KBM-7 (cell line): Measurements from ENCODE around the gene RAB11B.
"Not testable (repeated sequence)": the region's sequence is repeated elsewhere in the genome, so short reads cannot be mapped to it uniquely, and the experiment has no call there.

Source experiments
- DNase-seq: peaks from one replicate; pipeline ENCODE4 v3.0.0-alpha.2; 2015
- in situ Hi-C: fragments of 300-500 bp; cut with MboI; formaldehyde crosslinking; loops from 2 replicates; pipeline ENCODE4 v1.14.3; 2020; ENCODE audit warnings: low sequenced_read_pairs, low pct_unique_long_range_greater_than_20kb, mixed read lengths

Gene RAB11B

DNA sequence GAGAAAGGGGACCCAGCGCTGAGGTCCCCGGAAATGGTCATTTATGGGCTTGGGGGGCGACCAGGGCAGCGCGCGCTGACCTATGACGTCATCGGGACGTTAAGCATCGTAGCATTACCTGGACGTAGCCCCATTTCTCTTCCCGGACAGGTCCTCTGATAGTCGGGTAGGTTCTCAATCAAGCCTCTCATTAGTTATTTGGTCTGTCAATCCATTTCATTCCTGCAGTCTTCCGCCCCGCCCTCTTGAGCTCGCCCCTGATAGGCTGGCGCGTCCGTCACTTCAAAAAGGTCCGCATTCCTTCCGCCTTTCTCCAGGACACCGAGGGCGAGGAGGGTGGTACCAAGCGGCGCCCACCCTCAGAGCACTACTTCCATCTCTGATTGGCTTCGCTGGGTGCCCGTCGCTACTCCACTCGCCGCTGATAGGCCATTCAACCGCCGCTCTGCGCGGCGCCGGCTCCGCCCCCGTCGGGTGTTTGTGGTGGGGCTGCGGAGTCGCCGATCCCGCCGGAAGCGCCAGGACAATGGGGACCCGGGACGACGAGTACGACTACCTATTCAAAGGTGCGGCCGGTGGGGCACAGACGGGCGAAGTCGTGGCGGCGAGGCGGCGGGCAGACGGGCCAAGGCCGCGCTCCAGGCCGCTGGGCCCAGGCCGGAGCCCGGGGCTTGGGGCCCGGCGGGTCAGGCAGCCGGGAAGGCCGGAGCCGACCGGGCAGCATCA is at the start of gene RAB11B:
Gene RAB11B (plus strand): TSS at position 470 of the 726 bp plus-strand sequence. CDS start 57 bp downstream, at position 527.
- in situ Hi-C loops: no loop called here
- peak; percentile 100 for DNase-seq

DNA sequence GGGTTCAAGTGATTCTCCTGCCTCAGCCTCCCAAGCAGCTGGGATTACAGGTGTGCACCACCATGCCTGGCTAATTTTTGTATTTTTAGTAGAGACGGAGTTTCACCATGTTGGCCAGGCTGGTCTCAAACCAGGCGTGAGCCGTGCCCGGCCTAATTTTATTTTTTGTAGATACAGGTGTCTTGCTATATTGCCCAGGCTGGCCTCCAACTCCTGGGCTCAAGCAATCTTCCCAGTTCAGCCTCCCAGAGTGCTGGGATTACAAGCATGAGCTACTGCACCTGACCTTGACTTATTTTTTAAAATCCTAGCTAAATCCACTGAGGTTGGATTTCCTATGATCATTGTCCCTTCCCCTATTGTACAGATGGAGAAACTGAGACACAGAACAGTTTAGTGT is 48.7 kb upstream of the RAB11B start:
- DNase-seq, in situ Hi-C loops: not testable (repeated sequence)

DNA sequence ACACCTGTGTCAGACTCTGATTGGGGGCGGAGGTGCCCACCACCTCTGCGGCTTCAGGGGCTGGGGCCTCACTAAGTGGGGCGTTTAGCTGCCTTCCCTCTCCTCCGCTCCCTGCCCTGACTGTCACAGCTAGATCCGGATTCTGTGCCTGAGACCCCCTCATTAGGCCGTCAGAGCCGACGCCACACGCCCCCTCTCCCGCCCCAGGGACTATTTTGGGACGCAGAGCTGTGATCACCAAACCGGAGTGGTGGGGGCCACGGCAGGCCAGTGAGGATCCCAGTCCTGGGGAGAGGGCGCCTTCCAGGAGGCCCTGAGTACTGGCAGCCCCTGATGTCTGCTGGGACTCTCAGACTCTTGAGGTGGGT is 47.9 kb upstream of the RAB11B start:
- DNase-seq: no peak
- in situ Hi-C loops: no loop called here

- peak; percentile 89 for DNase-seq
- in situ Hi-C loops: no loop called here
Observed at GRCh38 chr19:8342684-8343482, 47.3 kb upstream of the RAB11B start, which contains the start of gene KANK3. Gene KANK3, minus strand, starts transcription at chr19:8343262. Its CDS starts 5,434 bp downstream, at chr19:8337828.

DNA sequence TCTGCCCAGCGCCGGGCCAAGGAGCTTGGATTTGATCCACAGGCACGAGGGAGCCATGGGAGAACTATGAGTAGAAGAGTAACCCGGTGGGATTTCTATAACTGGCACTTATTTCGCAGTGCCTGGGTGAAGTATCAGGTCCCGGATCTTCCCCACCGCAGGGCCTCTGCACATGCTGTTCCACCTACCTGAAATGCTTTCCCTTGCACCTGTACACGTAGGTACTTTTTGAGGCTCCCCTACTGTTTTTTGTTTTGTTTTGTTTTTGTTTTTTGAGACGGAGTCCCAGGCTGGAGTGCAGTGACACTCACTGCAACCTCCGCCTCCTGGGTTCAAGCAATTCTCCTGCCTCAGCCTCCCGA is 46.7 kb upstream of the RAB11B start:
- in situ Hi-C loops: no loop called here
- no peak for DNase-seq

DNA sequence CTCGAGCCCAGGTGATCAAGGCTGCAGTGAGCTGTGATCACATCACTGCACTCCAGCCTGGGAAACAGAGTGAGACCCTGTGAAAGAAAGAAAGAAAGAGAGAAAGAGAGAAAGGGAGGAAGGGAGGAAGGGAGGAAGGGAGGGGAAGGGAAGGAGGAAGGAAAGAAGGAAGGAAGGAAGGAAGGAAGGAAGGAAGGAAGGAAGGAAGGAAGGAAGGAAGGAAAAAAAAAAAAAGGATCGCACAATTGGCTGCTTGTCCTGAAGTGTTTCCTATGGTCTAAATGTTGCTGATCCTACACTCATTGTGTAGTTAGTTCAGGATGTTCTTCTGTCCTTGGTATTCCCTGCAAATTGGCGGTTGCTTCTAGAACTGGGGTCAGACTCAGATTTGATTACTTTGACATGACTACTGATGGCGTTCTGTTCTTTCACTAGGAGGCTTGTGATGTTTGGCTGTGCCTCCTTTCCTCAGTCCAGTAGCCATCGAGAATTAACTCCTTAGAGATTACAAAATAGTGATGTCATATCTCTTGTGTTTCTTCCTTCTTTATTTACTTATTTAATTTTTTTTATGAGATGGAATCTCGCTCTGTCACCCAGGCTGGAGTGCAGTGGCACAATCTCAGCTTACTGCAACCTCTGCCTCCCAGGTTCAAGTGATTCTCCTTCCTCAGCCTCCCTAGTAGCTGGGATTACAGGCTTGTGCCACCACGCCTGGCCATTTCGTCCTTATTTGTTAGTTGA is 40.4 kb upstream of the RAB11B start:
- in situ Hi-C loops, DNase-seq: not testable (repeated sequence)

- in situ Hi-C loops: no loop called here
- DNase-seq: no peak
Observed at GRCh38 chr19:8352134-8352827, 37.9 kb upstream of the RAB11B start.

DNA sequence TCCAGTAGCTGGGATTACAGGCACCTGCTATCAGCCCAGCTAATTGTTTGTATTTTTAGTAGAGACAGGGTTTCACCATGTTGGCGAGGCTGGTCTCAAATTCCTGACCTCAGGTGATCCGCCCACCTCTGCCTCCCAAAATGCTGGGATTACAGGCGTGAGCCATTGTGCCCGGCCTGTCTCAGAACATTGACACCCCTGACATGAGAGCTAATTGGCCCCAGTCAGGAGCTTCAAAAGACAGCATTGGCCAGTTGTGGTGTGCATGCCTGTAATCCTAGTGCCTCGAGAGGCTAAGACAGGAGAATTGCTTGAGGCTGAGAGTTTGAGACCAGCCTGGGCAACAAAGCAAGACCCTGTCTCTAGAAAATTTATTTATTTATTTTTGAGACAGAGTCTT is 37.3 kb upstream of the RAB11B start:
- in situ Hi-C loops, DNase-seq: not testable (repeated sequence)

GRCh38 chr19:8355631-8356402 is 34.3 kb upstream of the RAB11B start:
- DNase-seq: no peak
- in situ Hi-C loops: no loop called here

DNA sequence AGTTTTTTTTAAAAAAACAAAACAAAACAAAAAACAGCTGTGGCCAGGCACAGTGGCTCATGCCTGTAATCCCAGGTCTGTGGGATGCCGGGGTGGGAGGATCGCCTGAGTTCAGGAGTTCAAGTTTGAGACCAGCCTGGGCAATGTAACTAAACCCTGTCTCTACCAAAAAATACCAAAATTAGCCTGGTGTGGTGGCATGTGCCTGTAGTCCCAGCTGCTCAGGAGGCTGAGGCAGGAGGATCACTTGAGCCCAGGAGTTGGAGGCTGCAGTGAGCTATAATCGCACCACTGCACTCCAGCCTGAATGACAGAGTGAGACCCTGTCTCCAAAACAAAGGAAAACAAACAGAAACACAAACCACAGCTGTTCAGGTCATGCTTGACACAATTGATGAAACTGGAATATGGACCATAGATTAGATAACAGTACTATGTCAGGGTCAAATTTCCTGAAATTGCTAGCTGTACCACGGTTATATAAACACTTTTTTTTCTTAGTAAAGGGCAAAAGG is 33.1 kb upstream of the RAB11B start:
- DNase-seq: no peak
- in situ Hi-C loops: no loop called here

- in situ Hi-C loops: no loop called here
- DNase-seq: no peak
Observed at GRCh38 chr19:8358948-8359347, 31.2 kb upstream of the RAB11B start.

- in situ Hi-C loops: no loop called here
- no peak for DNase-seq
Observed at GRCh38 chr19:8360196-8360595, 30.0 kb upstream of the RAB11B start.

- peak; percentile 16 for DNase-seq
- in situ Hi-C loops: no loop called here
Observed at GRCh38 chr19:8361921-8362793, 28.0 kb upstream of the RAB11B start.

DNA sequence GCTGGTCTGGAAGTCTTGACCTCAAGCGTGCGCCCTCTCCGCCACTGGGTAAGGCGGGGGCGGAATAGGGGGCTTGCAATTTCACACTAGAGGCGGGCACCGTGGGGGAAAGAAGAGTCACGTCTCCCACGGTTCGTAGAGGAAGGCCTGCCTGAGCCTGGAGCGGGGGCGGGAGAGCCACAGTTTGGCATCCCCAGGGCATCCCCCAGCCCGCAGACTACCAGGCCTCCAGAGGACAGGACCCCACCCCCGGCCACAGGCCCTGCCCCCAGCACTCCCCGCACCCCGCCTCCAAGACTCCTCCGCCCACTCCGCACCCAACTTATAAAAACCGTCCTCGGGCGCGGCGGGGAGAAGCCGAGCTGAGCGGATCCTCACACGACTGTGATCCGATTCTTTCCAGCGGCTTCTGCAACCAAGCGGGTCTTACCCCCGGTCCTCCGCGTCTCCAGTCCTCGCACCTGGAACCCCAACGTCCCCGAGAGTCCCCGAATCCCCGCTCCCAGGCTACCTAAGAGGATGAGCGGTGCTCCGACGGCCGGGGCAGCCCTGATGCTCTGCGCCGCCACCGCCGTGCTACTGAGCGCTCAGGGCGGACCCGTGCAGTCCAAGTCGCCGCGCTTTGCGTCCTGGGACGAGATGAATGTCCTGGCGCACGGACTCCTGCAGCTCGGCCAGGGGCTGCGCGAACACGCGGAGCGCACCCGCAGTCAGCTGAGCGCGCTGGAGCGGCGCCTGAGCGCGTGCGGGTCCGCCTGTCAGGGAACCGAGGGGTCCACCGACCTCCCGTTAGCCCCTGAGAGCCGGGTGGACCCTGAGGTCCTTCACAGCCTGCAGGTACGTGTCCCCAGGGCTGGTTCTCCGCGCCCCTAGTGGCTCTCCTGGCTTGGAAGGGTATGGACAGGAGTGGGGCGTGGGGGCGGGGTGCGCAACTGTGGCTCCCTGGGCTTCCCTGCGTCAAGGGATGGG is 26.1 kb upstream of the RAB11B start, which contains the start of gene ANGPTL4:
Gene ANGPTL4 (plus strand): TSS at position 353 of the 969 bp plus-strand sequence. CDS start 167 bp downstream, at position 520.
- in situ Hi-C loops: no loop called here
- DNase-seq: peak; percentile 37

- DNase-seq: no peak
- in situ Hi-C loops: no loop called here
Observed at GRCh38 chr19:8366121-8366581, 24.0 kb upstream of the RAB11B start.

- in situ Hi-C loops: no loop called here
- DNase-seq: no peak
Observed at GRCh38 chr19:8366961-8367326, 23.2 kb upstream of the RAB11B start.
